ENCODE results near the gene SEMA4F.

The SEMA4F gene

GRCh38 chr2:74693668-74694067 is 39.6 kb downstream of the SEMA4F start:
- Histone ChIP-seq H3K27ac (ENCODE audit: low read depth, low read length) (no peak overlapping the region), H3K9me3 (ENCODE audit: insufficient read depth, low read depth, low read length) (no peaks in the 10 kb centered on the region), H3K36me3 (ENCODE audit: insufficient read depth, low read length) (no peaks in the 10 kb centered on the region), H3K4me3 (ENCODE audit: low read length) (no peak overlapping the region), H3K27me3 (ENCODE audit: insufficient read depth, low read length) (no peaks in the 10 kb centered on the region), H3K9ac (ENCODE audit: low read depth, low read length) (no peak overlapping the region), H3K4me1 (ENCODE audit: insufficient read depth, low read length) (no peaks in the 10 kb centered on the region)
- 100% methylated on average over 1 of the region's 1 CpG for WGBS

- WGBS: 83% methylated on average over 3 of the region's 3 CpGs
- no peaks in the 10 kb centered on the region for H3K4me1 ChIP-seq (ENCODE audit: insufficient read depth, low read length)
These were observed 40.2 kb downstream of the SEMA4F start for GRCh38 chr2:74694281-74694680.

DNA sequence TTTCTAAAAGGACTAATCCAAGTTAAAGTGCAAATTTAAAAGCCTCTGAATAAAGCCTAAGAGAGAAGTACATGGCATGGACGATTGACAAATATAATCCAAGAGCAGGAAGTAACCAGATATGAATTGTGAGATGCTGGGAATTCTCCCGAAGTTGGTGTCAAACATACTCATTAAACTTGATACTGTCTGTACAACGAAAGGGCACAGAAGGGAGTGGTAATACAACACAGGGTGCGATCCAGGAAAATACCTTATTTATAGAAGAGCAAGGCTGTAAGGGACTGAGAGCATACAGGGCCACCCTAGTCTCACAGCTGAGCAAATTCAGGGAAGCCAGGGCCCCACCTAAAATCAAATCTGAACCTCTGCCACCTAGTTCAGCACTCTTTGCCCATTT is 41.6 kb downstream of the SEMA4F start:
- WGBS: 95% methylated on average over 4 of the region's 4 CpGs
- no peaks in the 10 kb centered on the region for H3K36me3 ChIP-seq (ENCODE audit: insufficient read depth, low read length)
- H3K4me3 ChIP-seq (ENCODE audit: low read length): no peak overlapping the region
- no peaks in the 10 kb centered on the region for H3K27me3 ChIP-seq (ENCODE audit: insufficient read depth, low read length)
- no peaks in the 10 kb centered on the region for H3K4me1 ChIP-seq (ENCODE audit: insufficient read depth, low read length)
- H3K9ac ChIP-seq (ENCODE audit: low read depth, low read length): no peak overlapping the region
- no peak overlapping the region for H3K27ac ChIP-seq (ENCODE audit: low read depth, low read length)
- H3K9me3 ChIP-seq (ENCODE audit: insufficient read depth, low read depth, low read length): no peaks in the 10 kb centered on the region

More at GRCh38 chr2:74694281-74694680, 40.2 kb downstream of the SEMA4F start:
- Histone ChIP-seq H3K27me3 (ENCODE audit: insufficient read depth, low read length) (no peaks in the 10 kb centered on the region), H3K36me3 (ENCODE audit: insufficient read depth, low read length) (no peaks in the 10 kb centered on the region), H3K4me3 (ENCODE audit: low read length) (no peak overlapping the region), H3K27ac (ENCODE audit: low read depth, low read length) (no peak overlapping the region), H3K9me3 (ENCODE audit: insufficient read depth, low read depth, low read length) (no peaks in the 10 kb centered on the region), H3K9ac (ENCODE audit: low read depth, low read length) (no peak overlapping the region)

GRCh38 chr2:74696829-74697228 is 42.8 kb downstream of the SEMA4F start:
- 100% methylated on average over 1 of the region's 2 CpGs for WGBS

GRCh38 chr2:74700643-74701372 is 46.8 kb downstream of the SEMA4F start:
- no peaks in the 10 kb centered on the region for H3K36me3 ChIP-seq (ENCODE audit: insufficient read depth, low read length)
- no peaks in the 10 kb centered on the region for H3K9me3 ChIP-seq (ENCODE audit: insufficient read depth, low read depth, low read length)
- H3K27ac ChIP-seq (ENCODE audit: low read depth, low read length): no peak overlapping the region
- no peaks in the 10 kb centered on the region for H3K4me1 ChIP-seq (ENCODE audit: insufficient read depth, low read length)
- H3K27me3 ChIP-seq (ENCODE audit: insufficient read depth, low read length): no peaks in the 10 kb centered on the region
- no peak overlapping the region for H3K9ac ChIP-seq (ENCODE audit: low read depth, low read length)
- no peak overlapping the region for H3K4me3 ChIP-seq (ENCODE audit: low read length)
- WGBS: 89% methylated on average over 2 of the region's 2 CpGs

More at GRCh38 chr2:74696829-74697228, 42.8 kb downstream of the SEMA4F start:
- no peak overlapping the region for H3K9ac ChIP-seq (ENCODE audit: low read depth, low read length)
- no peaks in the 10 kb centered on the region for H3K4me1 ChIP-seq (ENCODE audit: insufficient read depth, low read length)
- no peaks in the 10 kb centered on the region for H3K36me3 ChIP-seq (ENCODE audit: insufficient read depth, low read length)
- no peaks in the 10 kb centered on the region for H3K9me3 ChIP-seq (ENCODE audit: insufficient read depth, low read depth, low read length)
- no peaks in the 10 kb centered on the region for H3K27me3 ChIP-seq (ENCODE audit: insufficient read depth, low read length)
- no peak overlapping the region for H3K27ac ChIP-seq (ENCODE audit: low read depth, low read length)
- H3K4me3 ChIP-seq (ENCODE audit: low read length): no peak overlapping the region

DNA sequence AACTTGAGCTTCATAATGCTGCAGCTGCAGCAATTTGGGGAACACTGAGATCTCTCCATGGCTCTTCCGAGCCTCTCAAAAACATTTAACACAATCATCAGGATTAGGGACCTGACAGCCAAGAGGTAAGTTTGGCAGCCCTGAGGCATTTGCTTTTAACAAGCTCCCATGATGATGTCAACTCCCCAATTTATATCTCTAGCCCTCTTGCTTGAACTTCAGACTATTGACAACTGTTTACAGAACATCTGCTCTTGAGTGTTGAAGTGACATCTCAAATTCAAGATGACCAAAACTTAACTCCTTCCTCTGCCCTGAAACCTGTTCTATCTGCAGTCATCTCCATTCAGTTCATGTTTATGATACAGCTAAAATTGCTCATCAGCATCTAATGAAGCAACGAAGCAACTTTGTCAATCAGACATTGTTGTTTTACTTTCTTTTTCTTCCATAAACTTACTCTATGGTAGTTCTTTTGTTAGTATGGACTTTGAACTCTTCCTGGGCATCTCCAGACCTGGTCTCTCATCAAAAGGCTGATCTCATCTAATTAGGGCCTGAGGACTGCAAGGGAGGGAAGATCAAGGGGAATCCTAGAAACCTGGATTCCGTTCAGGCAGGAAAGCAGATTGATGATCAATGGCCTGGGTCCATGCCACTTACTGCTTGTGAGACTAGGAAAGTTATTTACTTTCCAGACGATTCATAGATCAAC is 48.1 kb downstream of the SEMA4F start:
- no peak overlapping the region for H3K9ac ChIP-seq (ENCODE audit: low read depth, low read length)
- no peaks in the 10 kb centered on the region for H3K36me3 ChIP-seq (ENCODE audit: insufficient read depth, low read length)
- no peaks in the 10 kb centered on the region for H3K4me1 ChIP-seq (ENCODE audit: insufficient read depth, low read length)
- 93% methylated on average over 4 of the region's 4 CpGs for WGBS
- no peak overlapping the region for H3K27ac ChIP-seq (ENCODE audit: low read depth, low read length)
- no peaks in the 10 kb centered on the region for H3K27me3 ChIP-seq (ENCODE audit: insufficient read depth, low read length)
- no peaks in the 10 kb centered on the region for H3K9me3 ChIP-seq (ENCODE audit: insufficient read depth, low read depth, low read length)
- H3K4me3 ChIP-seq (ENCODE audit: low read length): no peak overlapping the region

DNA sequence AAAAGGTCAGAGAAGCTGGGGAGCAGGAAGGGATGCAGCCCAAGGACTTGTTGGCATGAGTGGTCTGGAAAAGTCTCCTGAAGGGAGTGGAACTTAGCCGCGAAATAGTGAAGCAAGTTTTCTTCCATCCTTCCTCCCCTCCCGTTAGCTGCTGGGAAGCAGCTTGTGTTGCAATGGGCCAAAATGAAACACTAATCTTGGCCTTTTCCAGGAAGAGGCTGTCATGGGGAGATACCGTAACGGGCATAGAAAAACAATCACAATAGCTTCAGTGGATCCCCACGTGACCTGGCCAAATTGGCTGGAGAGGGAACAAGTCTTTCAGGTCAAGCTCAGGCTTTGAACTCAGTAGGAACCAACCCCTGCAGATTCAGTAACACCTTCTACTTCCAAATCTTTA is 49.3 kb downstream of the SEMA4F start:
- Histone ChIP-seq H3K9me3 (ENCODE audit: insufficient read depth, low read depth, low read length) (no peaks in the 10 kb centered on the region), H3K9ac (ENCODE audit: low read depth, low read length) (no peak overlapping the region), H3K27me3 (ENCODE audit: insufficient read depth, low read length) (no peaks in the 10 kb centered on the region), H3K36me3 (ENCODE audit: insufficient read depth, low read length) (no peaks in the 10 kb centered on the region), H3K4me1 (ENCODE audit: insufficient read depth, low read length) (no peaks in the 10 kb centered on the region), H3K4me3 (ENCODE audit: low read length) (no peak overlapping the region), H3K27ac (ENCODE audit: low read depth, low read length) (no peak overlapping the region)
- 90% methylated on average over 6 of the region's 6 CpGs for WGBS

DNA sequence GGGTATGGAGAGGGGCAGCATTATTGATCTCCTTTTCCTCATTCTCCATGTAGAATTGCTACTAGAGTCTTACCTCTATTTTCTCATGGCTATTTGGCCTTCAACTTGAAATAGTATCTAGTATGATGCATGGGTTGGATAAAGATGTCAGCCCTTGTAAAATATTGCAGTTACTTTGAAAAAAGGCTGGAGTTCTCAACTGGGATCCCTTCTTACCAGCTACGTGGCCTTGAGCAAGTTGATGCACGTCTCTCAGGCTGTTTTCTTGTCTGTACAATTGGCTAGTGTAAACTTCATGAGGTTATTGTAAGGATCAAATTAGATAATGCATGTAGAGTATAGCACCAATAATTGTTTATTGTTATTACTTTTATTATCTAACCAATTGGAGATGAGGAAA is 50.2 kb downstream of the SEMA4F start:
- Histone ChIP-seq H3K9ac (ENCODE audit: low read depth, low read length) (no peak overlapping the region), H3K27ac (ENCODE audit: low read depth, low read length) (no peak overlapping the region), H3K36me3 (ENCODE audit: insufficient read depth, low read length) (no peaks in the 10 kb centered on the region), H3K4me1 (ENCODE audit: insufficient read depth, low read length) (no peaks in the 10 kb centered on the region), H3K27me3 (ENCODE audit: insufficient read depth, low read length) (no peaks in the 10 kb centered on the region), H3K4me3 (ENCODE audit: low read length) (no peak overlapping the region), H3K9me3 (ENCODE audit: insufficient read depth, low read depth, low read length) (no peaks in the 10 kb centered on the region)
- 87% methylated on average over 2 of the region's 2 CpGs for WGBS

DNA sequence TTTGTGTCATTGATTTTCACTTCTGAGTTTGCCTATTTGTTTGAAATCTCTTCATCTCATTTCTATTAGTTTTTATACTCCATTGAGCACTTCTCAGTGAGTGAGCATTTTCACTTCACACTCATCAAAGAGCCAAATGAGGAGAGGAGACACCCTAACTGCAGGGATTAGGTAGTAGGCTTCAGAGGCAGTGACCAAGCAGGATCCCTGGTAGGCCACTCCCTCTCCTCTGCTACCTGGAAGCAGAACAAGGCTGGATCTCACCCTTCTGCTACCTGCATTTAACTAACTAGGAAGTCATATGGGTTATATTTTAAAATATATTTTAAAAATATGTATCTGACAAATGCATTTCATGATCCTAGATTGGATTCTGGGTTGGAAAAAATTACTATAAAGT is 52.7 kb downstream of the SEMA4F start:
- no peaks in the 10 kb centered on the region for H3K9me3 ChIP-seq (ENCODE audit: insufficient read depth, low read depth, low read length)
- H3K36me3 ChIP-seq (ENCODE audit: insufficient read depth, low read length): no peaks in the 10 kb centered on the region
- no peaks in the 10 kb centered on the region for H3K27me3 ChIP-seq (ENCODE audit: insufficient read depth, low read length)
- H3K4me3 ChIP-seq (ENCODE audit: low read length): no peak overlapping the region
- no peaks in the 10 kb centered on the region for H3K4me1 ChIP-seq (ENCODE audit: insufficient read depth, low read length)
- no peak overlapping the region for H3K9ac ChIP-seq (ENCODE audit: low read depth, low read length)
- no peak overlapping the region for H3K27ac ChIP-seq (ENCODE audit: low read depth, low read length)

GRCh38 chr2:74707837-74708236 is 53.8 kb downstream of the SEMA4F start:
- Histone ChIP-seq H3K9ac (ENCODE audit: low read depth, low read length) (no peak overlapping the region), H3K27ac (ENCODE audit: low read depth, low read length) (no peak overlapping the region), H3K4me1 (ENCODE audit: insufficient read depth, low read length) (no peaks in the 10 kb centered on the region), H3K27me3 (ENCODE audit: insufficient read depth, low read length) (no peaks in the 10 kb centered on the region), H3K9me3 (ENCODE audit: insufficient read depth, low read depth, low read length) (no peaks in the 10 kb centered on the region), H3K4me3 (ENCODE audit: low read length) (no peak overlapping the region), H3K36me3 (ENCODE audit: insufficient read depth, low read length) (no peaks in the 10 kb centered on the region)
- WGBS: 92% methylated on average over 3 of the region's 3 CpGs

DNA sequence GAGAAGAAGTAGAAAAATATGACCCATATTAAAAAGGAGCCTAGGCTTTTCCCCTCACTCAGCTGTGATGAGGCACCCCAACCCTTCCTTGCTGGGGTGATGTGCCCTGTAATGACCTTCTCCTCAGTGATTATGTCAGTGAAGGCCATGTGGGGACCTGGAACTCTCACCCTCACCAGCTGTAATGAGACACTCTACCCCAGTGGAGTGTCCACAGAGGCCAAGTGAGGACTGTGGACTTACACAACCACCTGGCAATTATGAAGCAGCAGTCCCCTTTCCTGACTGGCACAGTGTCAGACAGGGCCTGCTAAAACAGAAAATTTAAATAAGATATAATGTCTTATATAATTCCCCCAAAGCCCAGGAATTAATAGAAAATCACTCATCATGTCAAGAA is 54.2 kb downstream of the SEMA4F start:
- Histone ChIP-seq H3K4me3 (ENCODE audit: low read length) (no peak overlapping the region), H3K4me1 (ENCODE audit: insufficient read depth, low read length) (no peaks in the 10 kb centered on the region), H3K27me3 (ENCODE audit: insufficient read depth, low read length) (no peaks in the 10 kb centered on the region), H3K27ac (ENCODE audit: low read depth, low read length) (no peak overlapping the region), H3K9me3 (ENCODE audit: insufficient read depth, low read depth, low read length) (no peaks in the 10 kb centered on the region), H3K36me3 (ENCODE audit: insufficient read depth, low read length) (no peaks in the 10 kb centered on the region), H3K9ac (ENCODE audit: low read depth, low read length) (no peak overlapping the region)

Data from HUES64 (cell line).